Panc1 (cell line): Measurements from ENCODE around the gene MDFI. TPM values are rescaled to one million over a fixed set of nuclear protein-coding genes. Genes with fewer than 3 reads are reported as not detected.
A peak's percentile ranks its signal among the peaks of the same experiment; 100 is the strongest.

ENCODE experiments used
- ATAC-seq: fragments of 200-7000 bp; cut with Tn5 transposase; 2 replicates; pipeline ENCODE4 v1.9.1; 2020; ENCODE audit warnings: mild to moderate bottlenecking, moderate library complexity
- BruUV-seq: library from RNA; stranded (reverse); fragments of 400-500 nt; replicated peaks from 2 replicates; lab custom pipeline; 2021; lab: Mats Ljungman, UMichigan
- CTCF ChIA-PET: fragments of 300-600 bp; sonication (Branson Sonifier 250); formaldehyde crosslinking; loops from one replicate; lab custom pipeline; 2022; ENCODE audit warnings: antibody characterized with exemption; lab: Charles Lee
- POLR2A ChIA-PET: fragments of 300-600 bp; sonication (Branson Sonifier 250); formaldehyde crosslinking; loops from one replicate; lab custom pipeline; 2022; ENCODE audit warnings: antibody characterized with exemption; lab: Charles Lee
- DNase-seq: peaks from one replicate; pipeline ENCODE4 v3.0.0-alpha.2; 2010; ENCODE audit warnings: low read depth, low spot score
- H3K27ac ChIP-seq: 2 replicates; pipeline ENCODE4 v1.5.1; 2011; ENCODE audit warnings: mild to moderate bottlenecking, low read length, inconsistent platforms
- H3K27me3 ChIP-seq: fragments of 200-500 bp; sonication (Bioruptor generic); 2 replicates; pipeline ENCODE4 v1.6.0; 2014; ENCODE audit warnings: low read length, inconsistent platforms; ENCODE audit not compliant: control insufficient read depth, insufficient read depth
- H3K36me3 ChIP-seq: fragments of 200-500 bp; sonication (Bioruptor generic); 2 replicates; pipeline ENCODE4 v1.5.1; 2014; ENCODE audit warnings: inconsistent platforms, mild to moderate bottlenecking, low read length, moderate library complexity; ENCODE audit not compliant: control insufficient read depth, insufficient read depth
- H3K4me1 ChIP-seq: 2 replicates; pipeline ENCODE4 v1.5.1; 2011; ENCODE audit warnings: inconsistent platforms, mild to moderate bottlenecking, low read length, moderate library complexity; ENCODE audit not compliant: control insufficient read depth, insufficient read depth
- H3K4me3 ChIP-seq, 2 experiments: 2 replicates each; pipeline ENCODE4 v1.5.1; 2011 to 2012; ENCODE audit warnings: low read depth in 2 of 2, low read length in 2 of 2, mild to moderate bottlenecking in 2 of 2, inconsistent platforms in 1 of 2, moderate library complexity in 1 of 2
- H3K9me3 ChIP-seq: fragments of 200-500 bp; sonication (Bioruptor generic); 2 replicates; pipeline ENCODE4 v1.5.1; 2014; ENCODE audit warnings: low read depth, mild to moderate bottlenecking, inconsistent platforms, low read length, moderate library complexity; ENCODE audit not compliant: control insufficient read depth, insufficient read depth
- CTCF ChIP-seq: fragments of 450-650 bp; IDR thresholded peaks from 2 replicates; pipeline ENCODE4 v1.5.1; 2017; ENCODE audit warnings: mild to moderate bottlenecking
- POLR2AphosphoS5 ChIP-seq: IDR thresholded peaks from 2 replicates; pipeline ENCODE4 v1.6.1; 2012; ENCODE audit warnings: mild to moderate bottlenecking, low read depth, low read length, moderate library complexity
- REST ChIP-seq, 2 experiments: IDR thresholded peaks; 2 replicates each; pipeline ENCODE4 v1.6.1; 2011 to 2012; ENCODE audit warnings: low read depth in 2 of 2, control low read depth in 1 of 2, low read length in 1 of 2, mild to moderate bottlenecking in 1 of 2, moderate library complexity in 1 of 2; ENCODE audit not compliant: insufficient read depth in 1 of 2
- SIN3A ChIP-seq: IDR thresholded peaks from 2 replicates; pipeline ENCODE4 v1.6.1; 2012; ENCODE audit warnings: low read depth, mild to moderate bottlenecking, low read length, moderate library complexity, borderline replicate concordance; ENCODE audit not compliant: insufficient read depth
- TCF7L2 ChIP-seq: IDR thresholded peaks from 2 replicates; pipeline ENCODE4 v1.6.1; 2011; ENCODE audit warnings: mild to moderate bottlenecking, low read depth, low read length, inconsistent platforms
- in situ Hi-C: cut with HindIII; loops from 2 replicates; pipeline ENCODE4 v1.10.0; 2016; ENCODE audit warnings: low sequenced_read_pairs, low pct_unique_long_range_greater_than_20kb
- intact Hi-C: fragments of 100-400 bp; cut with micrococcal nuclease; formaldehyde crosslinking; loops from one replicate; pipeline ENCODE4 v1.10.0; 2022; ENCODE audit not compliant: unreplicated experiment
- total RNA-seq: library from RNA; stranded (reverse); gene quantifications from one replicate; pipeline ENCODE4 v1.2.1, GENCODE V29; 2021; ENCODE audit not compliant: unreplicated experiment

Gene MDFI
- total RNA-seq, 1 experiment from 2014 or later = 0.54 TPM

GRCh38 chr6:41672816-41673703, 34.8 kb downstream of the MDFI start:
- Histone ChIP-seq H3K9me3 (peaks cover 2% of the 10 kb centered on the region; the same call in 1 of the 2 replicates), H3K36me3 (no peaks in the 10 kb centered on the region), H3K27ac (no peak overlapping the region), H3K27me3 (no peaks in the 10 kb centered on the region), H3K4me1 (no peaks in the 10 kb centered on the region), H3K4me3 (no peak overlapping the region)
- peak; percentile 36 for ATAC-seq
- intact Hi-C loops = no loop called here
- CTCF ChIA-PET = no interaction called here
- POLR2A ChIA-PET = no interaction called here
- in situ Hi-C loops = no loop called here
- no peak for DNase-seq
- no peak for TF ChIP-seq SIN3A
- no peak for TF ChIP-seq CTCF
- no peak for TF ChIP-seq TCF7L2
- BruUV-seq = no TSS peak

GRCh38 chr6:41673704-41674000, 35.4 kb downstream of the MDFI start:
- Histone ChIP-seq H3K27ac (no peak overlapping the region), H3K4me3 (no peak overlapping the region), H3K27me3 (no peaks in the 10 kb centered on the region), H3K36me3 (no peaks in the 10 kb centered on the region), H3K9me3 (peaks cover 2% of the 10 kb centered on the region; the same call in 1 of the 2 replicates), H3K4me1 (no peaks in the 10 kb centered on the region)
- TF ChIP-seq CTCF = no peak
- ChIA-PET POLR2A (no interaction called here), CTCF (no interaction called here)
- no peak for ATAC-seq
- intact Hi-C loops = no loop called here
- in situ Hi-C loops = no loop called here
- BruUV-seq = no TSS peak
- DNase-seq = no peak

GRCh38 chr6:41674231-41675000, 36.1 kb downstream of the MDFI start:
- no peak for ATAC-seq
- Histone ChIP-seq H3K36me3 (no peaks in the 10 kb centered on the region), H3K27ac (no peak overlapping the region), H3K9me3 (no peaks in the 10 kb centered on the region), H3K4me3 (no peak overlapping the region), H3K4me1 (no peaks in the 10 kb centered on the region), H3K27me3 (no peaks in the 10 kb centered on the region)
- in situ Hi-C loops = no loop called here
- DNase-seq = no peak
- ChIA-PET CTCF (no interaction called here), POLR2A (no interaction called here)
- intact Hi-C loops = no loop called here
- TF ChIP-seq REST (IDR thresholded peaks at IDR 0.05; ENCODE audit: insufficient read depth in 1 of 2, low read depth in 2 of 2, low read length in 1 of 2) = no peak
- no peak for TF ChIP-seq SIN3A
- TF ChIP-seq CTCF = no peak
- TF ChIP-seq POLR2AphosphoS5 = no peak
- no peak for TF ChIP-seq TCF7L2
- BruUV-seq = no TSS peak
